Subcutaneous abdominal adipose tissue (tissue), 5 donors: ENCODE data around the gene CPNE4.

Source experiments
- H3K27ac ChIP-seq: one replicate; pipeline ENCODE4 v1.7.0; 2013; ENCODE audit warnings: low read depth, mild to moderate bottlenecking, inconsistent platforms, low read length, moderate library complexity
- H3K27me3 ChIP-seq, 5 donors: one replicate each; pipeline ENCODE4 v1.7.0; 2013; ENCODE audit warnings: low read length in 5 of 5, inconsistent platforms in 1 of 5; ENCODE audit not compliant: control insufficient read depth in 5 of 5, insufficient read depth in 4 of 5
- H3K36me3 ChIP-seq, 5 donors: one replicate each; pipeline ENCODE4 v1.7.0; 2013; ENCODE audit warnings: low read length in 5 of 5; ENCODE audit not compliant: control insufficient read depth in 5 of 5, insufficient read depth in 5 of 5
- H3K4me1 ChIP-seq, 5 donors: one replicate each; pipeline ENCODE4 v1.7.0; 2013; ENCODE audit warnings: low read length in 5 of 5, mild to moderate bottlenecking in 3 of 5, moderate library complexity in 1 of 5; ENCODE audit not compliant: control insufficient read depth in 5 of 5, insufficient read depth in 5 of 5
- H3K4me3 ChIP-seq, 5 donors: one replicate each; pipeline ENCODE4 v1.7.0; 2013; ENCODE audit warnings: low read length in 5 of 5, low read depth in 1 of 5
- H3K9ac ChIP-seq, 5 donors: one replicate each; pipeline ENCODE4 v1.7.0; 2013; ENCODE audit warnings: low read length in 5 of 5, mild to moderate bottlenecking in 4 of 5, moderate library complexity in 3 of 5
- H3K9me3 ChIP-seq, 5 donors: one replicate each; pipeline ENCODE4 v1.7.0; 2013; ENCODE audit warnings: low read length in 5 of 5; ENCODE audit not compliant: control insufficient read depth in 5 of 5
- donor health status: healthy.
- donor health status: healthy.
- donor health status: healthy.
- donor health status: healthy.
- donor health status: healthy.

Gene CPNE4

GRCh38 chr3:131704098-131704497 is 330.7 kb downstream of the CPNE4 start:
- H3K4me3 ChIP-seq = no peak overlapping the region
- no peak overlapping the region for H3K9ac ChIP-seq
- no peaks in the 10 kb centered on the region for H3K9me3 ChIP-seq
- H3K27me3 ChIP-seq = no peaks in the 10 kb centered on the region
- peaks cover 0 to 10% (median 0%) of the 10 kb centered on the region in 5 donors for H3K4me1 ChIP-seq
- H3K36me3 ChIP-seq = no peaks in the 10 kb centered on the region
- no peak overlapping the region for H3K27ac ChIP-seq

- Histone ChIP-seq H3K4me1 (peaks cover 0 to 14% (median 0%) of the 10 kb centered on the region in 5 donors), H3K4me3 (no peak overlapping the region), H3K9ac (no peak overlapping the region), H3K36me3 (no peaks in the 10 kb centered on the region), H3K27ac (no peak overlapping the region), H3K27me3 (no peaks in the 10 kb centered on the region), H3K9me3 (no peaks in the 10 kb centered on the region)
These were observed 332.7 kb downstream of the CPNE4 start for GRCh38 chr3:131702146-131702545.

- H3K27me3 ChIP-seq = no peaks in the 10 kb centered on the region
- H3K9ac ChIP-seq = no peak overlapping the region
- no peaks in the 10 kb centered on the region for H3K36me3 ChIP-seq
- H3K9me3 ChIP-seq = no peaks in the 10 kb centered on the region
- H3K27ac ChIP-seq = no peak overlapping the region
- H3K4me1 ChIP-seq = peaks cover 0 to 14% (median 0%) of the 10 kb centered on the region in 5 donors
- no peak overlapping the region for H3K4me3 ChIP-seq
These were observed 333.6 kb downstream of the CPNE4 start for GRCh38 chr3:131701153-131701770.

GRCh38 chr3:131699001-131699400 is 335.8 kb downstream of the CPNE4 start:
- no peak overlapping the region for H3K9ac ChIP-seq
- peaks cover 0 to 14% (median 0%) of the 10 kb centered on the region in 5 donors for H3K4me1 ChIP-seq
- no peak overlapping the region for H3K4me3 ChIP-seq
- no peaks in the 10 kb centered on the region for H3K27me3 ChIP-seq
- no peak overlapping the region for H3K27ac ChIP-seq
- no peaks in the 10 kb centered on the region for H3K36me3 ChIP-seq
- H3K9me3 ChIP-seq = no peaks in the 10 kb centered on the region

GRCh38 chr3:131694376-131694775 is 340.4 kb downstream of the CPNE4 start:
- H3K36me3 ChIP-seq = no peaks in the 10 kb centered on the region

GRCh38 chr3:131692356-131692755 is 342.5 kb downstream of the CPNE4 start:
- Histone ChIP-seq H3K27me3 (no peaks in the 10 kb centered on the region), H3K9me3 (no peaks in the 10 kb centered on the region), H3K4me1 (no peaks in the 10 kb centered on the region), H3K36me3 (no peaks in the 10 kb centered on the region), H3K4me3 (no peak overlapping the region), H3K9ac (no peak overlapping the region), H3K27ac (no peak overlapping the region)

More at GRCh38 chr3:131694376-131694775, 340.4 kb downstream of the CPNE4 start:
- no peaks in the 10 kb centered on the region for H3K9me3 ChIP-seq
- no peak overlapping the region for H3K9ac ChIP-seq
- peaks cover 0 to 6% (median 0%) of the 10 kb centered on the region in 5 donors for H3K4me1 ChIP-seq
- no peaks in the 10 kb centered on the region for H3K27me3 ChIP-seq
- no peak overlapping the region for H3K4me3 ChIP-seq
- no peak overlapping the region for H3K27ac ChIP-seq

GRCh38 chr3:131690800-131691199 is 344.0 kb downstream of the CPNE4 start:
- H3K36me3 ChIP-seq = no peaks in the 10 kb centered on the region
- no peaks in the 10 kb centered on the region for H3K27me3 ChIP-seq
- no peaks in the 10 kb centered on the region for H3K4me1 ChIP-seq
- H3K4me3 ChIP-seq = no peak overlapping the region
- H3K27ac ChIP-seq = no peak overlapping the region
- no peaks in the 10 kb centered on the region for H3K9me3 ChIP-seq
- H3K9ac ChIP-seq = no peak overlapping the region

GRCh38 chr3:131688370-131688769 is 346.4 kb downstream of the CPNE4 start:
- Histone ChIP-seq H3K4me1 (no peaks in the 10 kb centered on the region), H3K9me3 (no peaks in the 10 kb centered on the region), H3K9ac (no peak overlapping the region)

GRCh38 chr3:131669600-131669999 is 365.2 kb downstream of the CPNE4 start:
- H3K9ac ChIP-seq = no peak overlapping the region
- no peaks in the 10 kb centered on the region for H3K36me3 ChIP-seq
- no peaks in the 10 kb centered on the region for H3K4me1 ChIP-seq
- no peak overlapping the region for H3K4me3 ChIP-seq
- H3K27ac ChIP-seq = no peak overlapping the region
- H3K9me3 ChIP-seq = no peaks in the 10 kb centered on the region
- H3K27me3 ChIP-seq = no peaks in the 10 kb centered on the region

More at GRCh38 chr3:131688370-131688769, 346.4 kb downstream of the CPNE4 start:
- peaks cover 0 to 2% (median 0%) of the 10 kb centered on the region in 5 donors for H3K27me3 ChIP-seq
- no peaks in the 10 kb centered on the region for H3K36me3 ChIP-seq
- H3K4me3 ChIP-seq = no peak overlapping the region
- H3K27ac ChIP-seq = no peak overlapping the region

- peaks cover 0 to 3% (median 0%) of the 10 kb centered on the region in 5 donors for H3K9me3 ChIP-seq
- no peak overlapping the region for H3K9ac ChIP-seq
- H3K27me3 ChIP-seq = no peaks in the 10 kb centered on the region
- H3K36me3 ChIP-seq = no peaks in the 10 kb centered on the region
- no peak overlapping the region for H3K4me3 ChIP-seq
- H3K4me1 ChIP-seq = no peaks in the 10 kb centered on the region
- no peak overlapping the region for H3K27ac ChIP-seq
These were observed 376.0 kb downstream of the CPNE4 start for GRCh38 chr3:131658771-131659170.
